Brain pericyte (primary cell): ENCODE data around the gene TBC1D14.
"Not testable (repeated sequence)": the region's sequence is repeated elsewhere in the genome, so short reads cannot be mapped to it uniquely, and the experiment has no call there.

Experiments used
- DNase-seq: peaks from one replicate; pipeline ENCODE4 v3.0.0-alpha.2; 2012; ENCODE audit warnings: low read depth, low spot score

Gene TBC1D14

GRCh38 chr4:6971536-6972374 is 62.1 kb downstream of the TBC1D14 start:
- no peak for DNase-seq

GRCh38 chr4:6972375-6972650 is 62.7 kb downstream of the TBC1D14 start:
- no peak for DNase-seq

GRCh38 chr4:6972911-6973310 is 63.3 kb downstream of the TBC1D14 start:
- no peak for DNase-seq

- peak; percentile 71 for DNase-seq
These were observed 64.7 kb downstream of the TBC1D14 start for GRCh38 chr4:6974138-6974848.

- not testable (repeated sequence) for DNase-seq
These were observed 68.2 kb downstream of the TBC1D14 start for GRCh38 chr4:6977846-6978245.

GRCh38 chr4:6983544-6984142 is 74.0 kb downstream of the TBC1D14 start:
- no peak for DNase-seq

GRCh38 chr4:6984612-6985425 is 75.2 kb downstream of the TBC1D14 start:
- DNase-seq, result no peak

- no peak for DNase-seq
These were observed 76.6 kb downstream of the TBC1D14 start for GRCh38 chr4:6986072-6986780.

GRCh38 chr4:6986781-6987587 is 77.4 kb downstream of the TBC1D14 start:
- DNase-seq, result peak; percentile 70

GRCh38 chr4:6987588-6987961 is 77.9 kb downstream of the TBC1D14 start:
- DNase-seq, result no peak

GRCh38 chr4:6988016-6988715 is 78.5 kb downstream of the TBC1D14 start:
- DNase-seq, result no peak

GRCh38 chr4:6989331-6989923 is 79.8 kb downstream of the TBC1D14 start:
- DNase-seq, result no peak

- DNase-seq, result no peak
These were observed 81.0 kb downstream of the TBC1D14 start for GRCh38 chr4:6990661-6991060.

GRCh38 chr4:6991249-6991648 is 81.6 kb downstream of the TBC1D14 start:
- DNase-seq, result no peak

GRCh38 chr4:6991771-6992557 is 82.3 kb downstream of the TBC1D14 start:
- peak; percentile 15 for DNase-seq

GRCh38 chr4:6992728-6993677 is 83.4 kb downstream of the TBC1D14 start:
- DNase-seq, result no peak

GRCh38 chr4:6996481-6996880 is 86.9 kb downstream of the TBC1D14 start:
- DNase-seq, result no peak
